Measurements from ENCODE around the gene HDAC9.

GRCh38 chr7:18727115-18727870, 231.7 kb downstream of the HDAC9 start:
- TF ChIP-seq, protein P1, sequence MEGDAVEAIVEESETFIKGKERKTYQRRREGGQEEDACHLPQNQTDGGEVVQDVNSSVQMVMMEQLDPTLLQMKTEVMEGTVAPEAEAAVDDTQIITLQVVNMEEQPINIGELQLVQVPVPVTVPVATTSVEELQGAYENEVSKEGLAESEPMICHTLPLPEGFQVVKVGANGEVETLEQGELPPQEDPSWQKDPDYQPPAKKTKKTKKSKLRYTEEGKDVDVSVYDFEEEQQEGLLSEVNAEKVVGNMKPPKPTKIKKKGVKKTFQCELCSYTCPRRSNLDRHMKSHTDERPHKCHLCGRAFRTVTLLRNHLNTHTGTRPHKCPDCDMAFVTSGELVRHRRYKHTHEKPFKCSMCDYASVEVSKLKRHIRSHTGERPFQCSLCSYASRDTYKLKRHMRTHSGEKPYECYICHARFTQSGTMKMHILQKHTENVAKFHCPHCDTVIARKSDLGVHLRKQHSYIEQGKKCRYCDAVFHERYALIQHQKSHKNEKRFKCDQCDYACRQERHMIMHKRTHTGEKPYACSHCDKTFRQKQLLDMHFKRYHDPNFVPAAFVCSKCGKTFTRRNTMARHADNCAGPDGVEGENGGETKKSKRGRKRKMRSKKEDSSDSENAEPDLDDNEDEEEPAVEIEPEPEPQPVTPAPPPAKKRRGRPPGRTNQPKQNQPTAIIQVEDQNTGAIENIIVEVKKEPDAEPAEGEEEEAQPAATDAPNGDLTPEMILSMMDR (conservative IDR thresholded peaks at IDR 0.05; ENCODE audit: low read depth, low read length): no peak
- TF ChIP-seq EZH2 (IDR thresholded peaks at IDR 0.05; ENCODE audit: borderline replicate concordance, low read depth, low read length, poor library complexity, severe bottlenecking): no peak
